ENCODE data around the gene PCDHGB4.
"Not testable (repeated sequence)": the region's sequence is repeated elsewhere in the genome, so short reads cannot be mapped to it uniquely, and the experiment has no call there.

The PCDHGB4 gene

GRCh38 chr5:141369994-141370848 lies 17.3 kb upstream of the PCDHGB4 start, which contains the start of gene PCDHGB3:
TSS of gene PCDHGB3 (plus strand) at chr5:141370242. CDS start at chr5:141370395, 153 bp downstream.
- peak; percentile 10 for DNase-seq

GRCh38 chr5:141371572-141372475 lies 15.7 kb upstream of the PCDHGB4 start:
- no peak for DNase-seq

GRCh38 chr5:141373673-141374317 lies 13.7 kb upstream of the PCDHGB4 start, which contains the start of gene PCDHGA6:
TSS of gene PCDHGA6 (plus strand) at chr5:141373891. CDS start at chr5:141374084, 193 bp downstream.
- no peak for DNase-seq

GRCh38 chr5:141374627-141375026 lies 12.9 kb upstream of the PCDHGB4 start:
- DNase-seq: no peak

- DNase-seq: not testable (repeated sequence)
These were observed 11.9 kb upstream of the PCDHGB4 start for GRCh38 chr5:141375444-141376155.

GRCh38 chr5:141382469-141383294 lies 4.8 kb upstream of the PCDHGB4 start, which contains the start of gene PCDHGA7:
TSS of gene PCDHGA7 (plus strand) at chr5:141382742. CDS start at chr5:141382900, 158 bp downstream.
- no peak for DNase-seq

- no peak for DNase-seq
These were observed 4.2 kb upstream of the PCDHGB4 start for GRCh38 chr5:141383345-141383744.

- DNase-seq: no peak
These were observed 2.8 kb upstream of the PCDHGB4 start for GRCh38 chr5:141384471-141385267.

- DNase-seq: no peak
These were observed 1.2 kb downstream of the PCDHGB4 start for GRCh38 chr5:141388661-141389060.

GRCh38 chr5:141389153-141390042 lies 1.9 kb downstream of the PCDHGB4 start:
- no peak for DNase-seq

- no peak for DNase-seq
These were observed 5.1 kb downstream of the PCDHGB4 start, which contains the start of gene PCDHGA8 for GRCh38 chr5:141392429-141393198. TSS of gene PCDHGA8 (plus strand) at chr5:141392633. CDS start at chr5:141392814, 181 bp downstream.

GRCh38 chr5:141393267-141393666 lies 5.8 kb downstream of the PCDHGB4 start:
- DNase-seq: no peak

GRCh38 chr5:141394401-141395187 lies 7.1 kb downstream of the PCDHGB4 start:
- not testable (repeated sequence) for DNase-seq

GRCh38 chr5:141397756-141398551 lies 10.5 kb downstream of the PCDHGB4 start, which contains the start of gene PCDHGB5:
TSS of gene PCDHGB5 (plus strand) at chr5:141397947. CDS start at chr5:141398128, 181 bp downstream.
- DNase-seq: peak; percentile 6

GRCh38 chr5:141398608-141399007 lies 11.1 kb downstream of the PCDHGB4 start:
- DNase-seq: no peak

- DNase-seq: no peak
These were observed 12.2 kb downstream of the PCDHGB4 start for GRCh38 chr5:141399555-141400258.

All from stimulated activated naive CD4-positive, alpha-beta T cell treated with Interleukin-2 at 50 U/mL for 16 hours (primary cell).